HG03460 (cell line): ENCODE results near the gene SLC9C2.
"Not testable (repeated sequence)": the region's sequence is repeated elsewhere in the genome, so short reads cannot be mapped to it uniquely, and the experiment has no call there.

Experiments used
- ATAC-seq: cut with Tn5 transposase; IDR thresholded peaks from one replicate; pipeline ENCODE4 v1.9.1; 2021; ENCODE audit not compliant: unreplicated experiment

SLC9C2 gene

DNA sequence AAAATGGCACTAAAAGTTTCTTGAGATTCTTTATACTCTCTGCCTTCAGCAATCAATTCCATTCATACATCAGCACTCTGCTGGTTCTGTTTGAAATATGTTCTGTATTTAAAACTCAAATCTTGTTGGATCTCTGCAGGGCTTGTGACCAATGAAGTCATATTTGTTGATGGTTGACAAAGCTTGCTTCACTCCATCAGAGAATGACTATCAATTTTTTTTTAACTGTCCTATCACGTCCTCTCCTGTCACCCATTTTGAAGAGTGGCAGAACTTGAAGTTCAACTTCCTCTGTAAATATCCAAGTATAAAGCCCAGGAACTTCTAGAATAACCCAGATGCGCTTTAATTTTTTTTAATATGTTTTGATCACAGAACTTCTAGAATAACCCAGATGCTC lies 114.9 kb downstream of the SLC9C2 start:
- ATAC-seq, result no peak

- ATAC-seq, result no peak
Observed at GRCh38 chr1:173485401-173485800, 117.5 kb downstream of the SLC9C2 start.

DNA sequence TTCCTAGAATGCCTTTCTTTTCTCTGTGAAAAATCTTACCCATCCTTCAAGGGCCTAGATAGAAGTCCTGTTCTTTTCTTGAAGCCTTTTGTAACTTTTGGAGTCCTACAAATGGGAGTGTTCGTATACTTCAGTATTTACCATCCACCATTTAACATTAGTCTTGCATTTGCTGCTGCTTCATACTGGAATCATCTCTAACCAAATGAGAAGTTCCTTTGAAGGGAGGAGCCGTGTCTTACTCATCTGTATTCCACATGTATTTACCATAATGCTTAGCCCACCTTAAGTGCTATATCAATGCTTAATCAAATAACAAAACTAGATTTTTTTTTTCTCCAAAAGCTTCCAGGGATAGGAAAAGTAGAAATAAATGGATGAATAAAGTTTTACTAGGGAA lies 118.6 kb downstream of the SLC9C2 start:
- ATAC-seq, result no peak

GRCh38 chr1:173482683-173483082 lies 120.2 kb downstream of the SLC9C2 start:
- no peak for ATAC-seq

GRCh38 chr1:173481195-173481772 lies 121.6 kb downstream of the SLC9C2 start:
- ATAC-seq, result no peak

GRCh38 chr1:173479649-173480048 lies 123.2 kb downstream of the SLC9C2 start:
- ATAC-seq, result no peak

GRCh38 chr1:173478094-173478674 lies 124.7 kb downstream of the SLC9C2 start:
- no peak for ATAC-seq

DNA sequence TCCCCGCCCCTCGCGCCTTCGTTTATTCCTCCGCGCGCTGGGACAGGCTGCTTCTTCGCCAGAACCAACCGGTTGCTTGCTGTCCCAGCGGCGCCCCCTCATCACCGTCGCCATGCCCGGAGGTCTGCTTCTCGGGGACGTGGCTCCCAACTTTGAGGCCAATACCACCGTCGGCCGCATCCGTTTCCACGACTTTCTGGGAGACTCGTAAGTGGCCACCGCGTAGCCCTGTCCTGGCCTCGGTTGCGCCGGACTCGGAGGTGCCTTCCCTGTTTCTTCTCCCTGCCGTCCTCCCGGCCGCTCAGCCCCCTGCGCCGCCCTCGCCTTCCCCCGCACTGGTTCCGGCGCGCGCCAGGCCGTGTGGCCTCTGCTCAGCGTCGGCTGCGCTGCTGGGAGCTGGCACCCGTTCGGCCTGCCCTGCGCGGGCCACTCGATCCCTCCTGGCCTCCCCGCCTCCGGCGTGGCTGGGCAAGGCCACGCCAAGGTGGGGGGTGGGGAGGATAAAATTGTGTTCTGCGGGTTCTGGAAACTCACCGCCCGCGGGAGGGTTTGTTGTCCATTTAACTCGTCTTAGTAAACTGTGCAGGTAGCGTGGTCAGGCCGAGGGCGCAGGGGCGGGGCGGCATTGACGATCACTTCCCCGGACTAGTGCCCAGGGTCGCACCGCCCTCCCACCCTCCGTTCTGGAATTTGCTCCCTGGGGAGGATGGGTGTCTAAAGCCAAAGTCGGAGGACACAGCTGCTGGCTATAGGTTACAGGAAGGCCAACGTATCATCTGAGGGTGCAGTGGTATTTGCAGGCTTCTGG lies 125.4 kb downstream of the SLC9C2 start, which contains the start of gene PRDX6:
Gene PRDX6, plus strand, starts transcription at position 50 of the 808 bp plus-strand sequence. Its CDS starts 63 bp downstream, at position 113.
- peak; percentile 52 for ATAC-seq

- peak; percentile 95 for ATAC-seq
Observed at GRCh38 chr1:173476665-173477285, 126.1 kb downstream of the SLC9C2 start.

DNA sequence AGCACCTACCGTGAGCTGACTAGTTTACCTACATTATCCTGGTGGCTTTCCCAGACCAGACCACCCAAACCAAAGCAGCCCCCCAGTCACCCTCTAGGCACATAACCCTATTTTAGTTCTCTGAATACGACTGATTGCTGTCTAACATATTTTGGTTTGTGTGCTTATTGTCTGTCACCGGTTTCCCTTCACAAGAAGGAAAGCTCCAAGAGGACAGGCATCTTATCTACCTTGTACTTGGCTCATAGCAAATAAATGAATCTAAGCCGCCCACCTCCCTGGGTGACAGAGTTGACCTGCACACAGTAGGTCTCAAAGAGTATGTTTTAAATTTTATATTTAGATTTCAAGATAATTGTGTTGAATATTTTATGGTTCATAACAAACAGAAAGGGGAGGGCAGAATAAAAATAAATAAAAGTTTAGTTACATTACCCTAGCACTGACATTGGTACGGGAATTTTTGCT lies 126.6 kb downstream of the SLC9C2 start:
- no peak for ATAC-seq

DNA sequence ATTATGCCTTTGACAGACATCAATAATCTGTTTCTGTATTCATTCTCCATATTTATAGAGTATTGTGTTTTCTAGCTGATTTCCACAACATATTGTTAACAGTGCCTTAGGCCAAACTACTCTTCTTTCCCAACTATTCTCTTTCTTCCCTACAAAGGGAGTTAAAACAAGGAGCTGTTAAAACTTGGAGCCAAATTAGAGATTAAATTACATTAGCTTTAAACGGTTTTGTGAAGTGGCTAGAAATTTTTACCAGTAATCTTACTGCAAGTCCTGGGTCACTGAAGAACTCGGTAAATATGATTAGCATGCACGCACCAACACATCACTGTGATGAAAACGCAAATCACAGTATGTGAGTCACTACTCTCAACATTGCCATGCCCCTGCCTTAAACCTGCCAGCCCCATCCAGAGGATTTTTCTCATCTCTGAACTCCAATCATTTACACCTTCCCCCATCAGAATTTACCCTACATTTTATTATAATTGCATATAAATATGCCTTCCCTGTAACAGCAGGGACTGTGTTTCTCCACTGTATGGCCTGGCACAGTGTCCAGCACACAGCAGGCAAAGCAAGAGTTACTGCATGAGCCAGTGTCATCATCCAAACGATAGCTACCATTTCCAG lies 127.2 kb downstream of the SLC9C2 start:
- no peak for ATAC-seq

GRCh38 chr1:173474780-173475421 lies 128.0 kb downstream of the SLC9C2 start:
- ATAC-seq, result not testable (repeated sequence)

GRCh38 chr1:173474097-173474779 lies 128.6 kb downstream of the SLC9C2 start:
- no peak for ATAC-seq

GRCh38 chr1:173473599-173474011 lies 129.3 kb downstream of the SLC9C2 start:
- ATAC-seq, result no peak

GRCh38 chr1:173470608-173471007 lies 132.3 kb downstream of the SLC9C2 start:
- ATAC-seq, result no peak

DNA sequence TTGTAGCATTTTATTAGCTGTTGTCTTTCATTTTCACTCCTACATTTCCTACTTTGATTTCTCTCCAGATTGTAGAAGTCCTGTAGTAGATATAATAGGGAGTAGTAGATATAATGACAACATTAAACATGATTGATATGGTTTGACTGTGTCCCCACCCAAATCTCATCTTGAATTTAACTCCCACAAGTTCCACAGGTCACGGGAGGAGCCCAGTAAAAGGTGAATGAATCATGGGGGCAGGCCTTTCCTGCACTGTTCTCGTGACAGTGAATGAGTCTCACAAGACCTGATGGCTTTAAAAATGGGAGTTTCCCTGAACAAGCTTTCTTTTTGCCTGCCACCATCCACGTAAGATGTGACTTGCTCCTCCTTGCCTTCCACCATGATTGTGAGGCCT lies 133.2 kb downstream of the SLC9C2 start:
- ATAC-seq, result no peak

GRCh38 chr1:173467426-173467825 lies 135.4 kb downstream of the SLC9C2 start:
- ATAC-seq, result no peak

GRCh38 chr1:173464185-173464584 lies 138.7 kb downstream of the SLC9C2 start:
- not testable (repeated sequence) for ATAC-seq

GRCh38 chr1:173462666-173463065 lies 140.2 kb downstream of the SLC9C2 start:
- not testable (repeated sequence) for ATAC-seq

DNA sequence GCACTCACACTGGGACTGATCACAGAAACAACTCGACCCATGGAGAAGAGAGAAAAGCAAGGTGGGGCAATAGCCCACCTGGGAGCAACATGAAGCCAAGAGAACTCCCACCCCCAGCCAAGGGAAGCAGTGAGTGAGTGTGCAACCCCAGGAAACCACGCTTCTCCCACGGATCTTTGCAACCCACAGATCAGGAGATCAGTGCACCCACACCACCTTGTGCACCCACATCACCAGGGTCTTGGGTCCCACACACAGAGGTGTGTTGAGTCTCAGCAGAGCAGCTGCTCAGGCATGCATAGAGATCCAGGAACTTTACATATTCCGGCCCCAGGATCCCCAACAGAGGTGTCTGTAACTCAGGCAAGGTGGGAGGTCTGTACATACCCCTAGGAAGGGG lies 143.0 kb downstream of the SLC9C2 start:
- ATAC-seq, result no peak
